Neural cell (in vitro differentiated cells): ENCODE data around the gene COQ8B. TPM values are rescaled to one million over a fixed set of nuclear protein-coding genes. Genes with fewer than 3 reads are reported as not detected.

Experiments
- H2AFZ ChIP-seq: fragments of 200-600, 300-800 bp; sonication (generic), shearing (Covaris generic); 2 replicates; pipeline ENCODE4 v1.6.0; 2014; ENCODE audit warnings: low read depth, mild to moderate bottlenecking, antibody characterized with exemption, low read length, moderate library complexity
- H3F3A ChIP-seq: fragments of 200-600 bp; shearing (Covaris generic); 2 replicates; pipeline ENCODE4 v1.6.1; 2016; ENCODE audit warnings: mild to moderate bottlenecking, moderate library complexity, mixed read lengths, antibody characterized with exemption, low read length; ENCODE audit not compliant: insufficient read depth, poor library complexity, severe bottlenecking
- H3K27ac ChIP-seq: fragments of 200-600, 300-800 bp; sonication (generic), shearing (Covaris generic); 2 replicates; pipeline ENCODE4 v1.5.1; 2014; ENCODE audit warnings: mild to moderate bottlenecking, low read length, moderate library complexity
- H3K27me3 ChIP-seq: fragments of 300-800, 200-600 bp; sonication (generic), shearing (Covaris generic); 2 replicates; pipeline ENCODE4 v1.6.0; 2014; ENCODE audit warnings: mild to moderate bottlenecking, low read depth, low read length, moderate library complexity; ENCODE audit not compliant: insufficient read depth
- H3K36me3 ChIP-seq: fragments of 300-800, 200-600 bp; sonication (generic), shearing (Covaris generic); 2 replicates; pipeline ENCODE4 v1.5.1; 2014; ENCODE audit warnings: mild to moderate bottlenecking, antibody characterized with exemption, low read length, moderate library complexity; ENCODE audit not compliant: insufficient read depth
- H3K4me2 ChIP-seq: fragments of 300-800, 200-600 bp; sonication (generic), shearing (Covaris generic); 2 replicates; pipeline ENCODE4 v1.6.0; 2014; ENCODE audit warnings: mild to moderate bottlenecking, low read length
- H3K4me3 ChIP-seq: fragments of 300-800, 200-600 bp; sonication (generic), shearing (Covaris generic); 2 replicates; pipeline ENCODE4 v1.5.1; 2014; ENCODE audit warnings: mild to moderate bottlenecking, low read length, moderate library complexity
- H3K79me2 ChIP-seq: fragments of 200-600 bp; shearing (Covaris generic); replicated peaks from 2 replicates; pipeline ENCODE4 v1.6.0; 2014; ENCODE audit warnings: mild to moderate bottlenecking, low read length, moderate library complexity; ENCODE audit not compliant: insufficient read depth
- H3K9ac ChIP-seq: fragments of 300-800, 200-600 bp; sonication (generic), shearing (Covaris generic); 2 replicates; pipeline ENCODE4 v1.6.1; 2016; ENCODE audit warnings: mild to moderate bottlenecking, low read length, mixed read lengths
- H3K9me2 ChIP-seq: fragments of 200-600 bp; shearing (Covaris generic); 2 replicates; pipeline ENCODE4 v1.6.1; 2016; ENCODE audit warnings: mild to moderate bottlenecking, low read length, mixed read lengths; ENCODE audit not compliant: insufficient read depth
- H3K9me3 ChIP-seq: fragments of 200-600, 300-800 bp; sonication (generic), shearing (Covaris generic); 2 replicates; pipeline ENCODE4 v1.6.1; 2016; ENCODE audit warnings: mild to moderate bottlenecking, mixed run types, low read length, moderate library complexity, mixed read lengths
- H4K20me1 ChIP-seq: fragments of 200-600 bp; shearing (Covaris generic); 2 replicates; pipeline ENCODE4 v1.6.1; 2016; ENCODE audit warnings: mild to moderate bottlenecking, mixed run types; ENCODE audit not compliant: insufficient read depth
- EP300 ChIP-seq: fragments of 450-650 bp; conservative IDR thresholded peaks from 2 replicates; pipeline ENCODE4 v1.6.1; 2014; ENCODE audit warnings: antibody characterized with exemption, mild to moderate bottlenecking, moderate library complexity; ENCODE audit not compliant: poor library complexity, severe bottlenecking
- EZH2 ChIP-seq: fragments of 200-600, 300-800 bp; shearing (Covaris generic), sonication (generic); IDR thresholded peaks from 2 replicates; pipeline ENCODE4 v1.6.1; 2014; ENCODE audit warnings: antibody characterized with exemption, low read length, borderline replicate concordance, mild to moderate bottlenecking; ENCODE audit not compliant: insufficient read depth, poor library complexity, severe bottlenecking
- MXI1 ChIP-seq: fragments of 450-650 bp; conservative IDR thresholded peaks from 2 replicates; pipeline ENCODE4 v1.6.1; 2014; ENCODE audit warnings: antibody characterized with exemption, mild to moderate bottlenecking; ENCODE audit not compliant: poor library complexity, severe bottlenecking
- POLR2AphosphoS5 ChIP-seq: IDR thresholded peaks from 2 replicates; pipeline ENCODE4 v1.6.1; 2012
- RAD21 ChIP-seq: fragments of 450-650 bp; conservative IDR thresholded peaks from 2 replicates; pipeline ENCODE4 v1.6.1; 2014; ENCODE audit warnings: antibody characterized with exemption, mild to moderate bottlenecking, moderate library complexity
- SMC3 ChIP-seq: fragments of 450-650 bp; conservative IDR thresholded peaks from 2 replicates; pipeline ENCODE4 v1.6.1; 2014; ENCODE audit warnings: antibody characterized with exemption, mild to moderate bottlenecking, moderate library complexity; ENCODE audit not compliant: poor library complexity
- TAF1 ChIP-seq: IDR thresholded peaks from 2 replicates; pipeline ENCODE4 v1.6.1; 2012; ENCODE audit warnings: low read depth
- polyA plus RNA-seq: library from polyadenylated mRNA; depleted of rRNA; stranded (reverse); fragments of >200 nt; gene quantifications from 2 replicates; pipeline ENCODE4 v1.2.3, GENCODE V29; 2014
- TF ChIP-seq, protein P1 (sequence below): fragments of 450-650 bp; IDR thresholded peaks from 2 replicates; pipeline ENCODE4 v1.5.1; 2014; ENCODE audit warnings: antibody characterized with exemption, mild to moderate bottlenecking, moderate library complexity; ENCODE audit not compliant: poor library complexity, severe bottlenecking
- TF ChIP-seq, protein P2 (sequence below): IDR thresholded peaks from 2 replicates; pipeline ENCODE4 v1.6.1; 2012; ENCODE audit warnings: borderline replicate concordance

COQ8B gene
- polyA plus RNA-seq, 1 donor from 2014 or later, result 83.2 TPM

- H3F3A ChIP-seq, result peaks cover 4% of the 10 kb centered on the region
- H3K27me3 ChIP-seq, result no peaks in the 10 kb centered on the region
- peaks cover 32% of the 10 kb centered on the region for H3K79me2 ChIP-seq
- peak overlapping the region; percentile 97 for H3K4me3 ChIP-seq
- peak overlapping the region; percentile 84 for H3K9ac ChIP-seq
- TF ChIP-seq SMC3 (no peak), TAF1 (peak; percentile 0), EP300 (no peak), POLR2AphosphoS5 (no peak)
- TF ChIP-seq, protein P1, sequence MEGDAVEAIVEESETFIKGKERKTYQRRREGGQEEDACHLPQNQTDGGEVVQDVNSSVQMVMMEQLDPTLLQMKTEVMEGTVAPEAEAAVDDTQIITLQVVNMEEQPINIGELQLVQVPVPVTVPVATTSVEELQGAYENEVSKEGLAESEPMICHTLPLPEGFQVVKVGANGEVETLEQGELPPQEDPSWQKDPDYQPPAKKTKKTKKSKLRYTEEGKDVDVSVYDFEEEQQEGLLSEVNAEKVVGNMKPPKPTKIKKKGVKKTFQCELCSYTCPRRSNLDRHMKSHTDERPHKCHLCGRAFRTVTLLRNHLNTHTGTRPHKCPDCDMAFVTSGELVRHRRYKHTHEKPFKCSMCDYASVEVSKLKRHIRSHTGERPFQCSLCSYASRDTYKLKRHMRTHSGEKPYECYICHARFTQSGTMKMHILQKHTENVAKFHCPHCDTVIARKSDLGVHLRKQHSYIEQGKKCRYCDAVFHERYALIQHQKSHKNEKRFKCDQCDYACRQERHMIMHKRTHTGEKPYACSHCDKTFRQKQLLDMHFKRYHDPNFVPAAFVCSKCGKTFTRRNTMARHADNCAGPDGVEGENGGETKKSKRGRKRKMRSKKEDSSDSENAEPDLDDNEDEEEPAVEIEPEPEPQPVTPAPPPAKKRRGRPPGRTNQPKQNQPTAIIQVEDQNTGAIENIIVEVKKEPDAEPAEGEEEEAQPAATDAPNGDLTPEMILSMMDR, result no peak
- peak overlapping the region; percentile 96 for H3K27ac ChIP-seq
- H3K36me3 ChIP-seq, result no peaks in the 10 kb centered on the region
- H4K20me1 ChIP-seq, result no peaks in the 10 kb centered on the region
- H3K9me3 ChIP-seq, result no peaks in the 10 kb centered on the region
- H3K9me2 ChIP-seq, result no peaks in the 10 kb centered on the region
- H2AFZ ChIP-seq, result peak overlapping the region; percentile 37
- peak overlapping the region; percentile 100 for H3K4me2 ChIP-seq
These were observed 630 bp downstream of the COQ8B start for GRCh38 chr19:40716031-40716481.

DNA sequence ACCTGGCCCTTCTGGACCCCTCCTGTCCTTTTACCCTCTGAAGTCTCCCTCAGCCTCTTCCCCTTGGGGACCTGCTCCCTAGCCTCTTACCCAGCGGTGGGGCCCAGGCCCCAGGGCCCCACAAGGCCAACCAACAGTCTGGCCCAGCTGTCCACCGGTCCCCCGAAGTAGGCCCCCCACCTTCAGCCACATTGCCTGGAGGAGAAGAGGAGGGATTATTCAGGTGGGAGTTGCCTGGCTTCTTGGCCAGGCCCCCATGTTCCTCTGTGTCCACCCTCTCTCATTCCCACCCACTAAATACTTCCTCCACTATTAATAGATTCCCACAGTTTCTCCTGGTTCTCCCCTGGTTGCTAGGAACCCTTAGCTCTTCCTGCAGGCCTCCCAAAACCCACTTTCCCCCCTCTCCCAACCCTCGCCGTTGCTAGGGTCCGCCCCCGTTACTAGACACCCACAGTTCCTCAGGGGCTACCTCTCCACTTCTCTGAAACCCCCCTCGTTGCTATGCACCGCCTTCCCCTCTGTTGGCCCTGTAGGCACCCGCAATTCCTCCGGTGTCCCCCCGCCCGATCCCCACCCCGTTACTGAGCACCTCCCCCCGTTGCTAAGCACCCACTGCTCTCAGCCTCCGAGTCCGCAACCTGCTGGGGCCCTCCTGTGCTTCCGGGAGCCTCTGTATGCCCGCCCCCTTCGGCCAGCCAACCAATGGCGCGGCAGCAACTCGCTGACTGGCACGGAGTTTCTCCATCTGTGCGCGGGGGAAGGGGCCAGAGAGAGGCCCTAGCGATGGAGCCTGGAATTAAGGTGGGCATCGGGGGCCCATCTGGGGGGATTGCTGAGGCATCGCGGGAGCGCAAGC lies 2.0 kb downstream of the COQ8B start:
- peak overlapping the region; percentile 97 for H3K4me3 ChIP-seq
- peak overlapping the region; percentile 100 for H3K4me2 ChIP-seq
- peak overlapping the region; percentile 96 for H3K27ac ChIP-seq
- no peaks in the 10 kb centered on the region for H4K20me1 ChIP-seq
- no peaks in the 10 kb centered on the region for H3K27me3 ChIP-seq
- H3K36me3 ChIP-seq, result no peaks in the 10 kb centered on the region
- H3F3A ChIP-seq, result peaks cover 4% of the 10 kb centered on the region
- no peaks in the 10 kb centered on the region for H3K9me2 ChIP-seq
- peak overlapping the region; percentile 84 for H3K9ac ChIP-seq
- peaks cover 29% of the 10 kb centered on the region for H3K79me2 ChIP-seq
- H3K9me3 ChIP-seq, result no peaks in the 10 kb centered on the region
- TF ChIP-seq POLR2AphosphoS5 (peak; percentile 79), RAD21 (no peak)
- TF ChIP-seq, protein P1, result peak; percentile 48
- peak overlapping the region; percentile 75 for H2AFZ ChIP-seq

GRCh38 chr19:40713939-40714338 lies 2.7 kb downstream of the COQ8B start:
- no peaks in the 10 kb centered on the region for H4K20me1 ChIP-seq
- no peaks in the 10 kb centered on the region for H3K36me3 ChIP-seq
- H3K4me3 ChIP-seq, result peak overlapping the region; percentile 97
- peaks cover 4% of the 10 kb centered on the region for H3F3A ChIP-seq
- H2AFZ ChIP-seq, result no peak overlapping the region
- TF ChIP-seq EP300, result no peak
- no peak for TF ChIP-seq MXI1
- TF ChIP-seq, protein P2, sequence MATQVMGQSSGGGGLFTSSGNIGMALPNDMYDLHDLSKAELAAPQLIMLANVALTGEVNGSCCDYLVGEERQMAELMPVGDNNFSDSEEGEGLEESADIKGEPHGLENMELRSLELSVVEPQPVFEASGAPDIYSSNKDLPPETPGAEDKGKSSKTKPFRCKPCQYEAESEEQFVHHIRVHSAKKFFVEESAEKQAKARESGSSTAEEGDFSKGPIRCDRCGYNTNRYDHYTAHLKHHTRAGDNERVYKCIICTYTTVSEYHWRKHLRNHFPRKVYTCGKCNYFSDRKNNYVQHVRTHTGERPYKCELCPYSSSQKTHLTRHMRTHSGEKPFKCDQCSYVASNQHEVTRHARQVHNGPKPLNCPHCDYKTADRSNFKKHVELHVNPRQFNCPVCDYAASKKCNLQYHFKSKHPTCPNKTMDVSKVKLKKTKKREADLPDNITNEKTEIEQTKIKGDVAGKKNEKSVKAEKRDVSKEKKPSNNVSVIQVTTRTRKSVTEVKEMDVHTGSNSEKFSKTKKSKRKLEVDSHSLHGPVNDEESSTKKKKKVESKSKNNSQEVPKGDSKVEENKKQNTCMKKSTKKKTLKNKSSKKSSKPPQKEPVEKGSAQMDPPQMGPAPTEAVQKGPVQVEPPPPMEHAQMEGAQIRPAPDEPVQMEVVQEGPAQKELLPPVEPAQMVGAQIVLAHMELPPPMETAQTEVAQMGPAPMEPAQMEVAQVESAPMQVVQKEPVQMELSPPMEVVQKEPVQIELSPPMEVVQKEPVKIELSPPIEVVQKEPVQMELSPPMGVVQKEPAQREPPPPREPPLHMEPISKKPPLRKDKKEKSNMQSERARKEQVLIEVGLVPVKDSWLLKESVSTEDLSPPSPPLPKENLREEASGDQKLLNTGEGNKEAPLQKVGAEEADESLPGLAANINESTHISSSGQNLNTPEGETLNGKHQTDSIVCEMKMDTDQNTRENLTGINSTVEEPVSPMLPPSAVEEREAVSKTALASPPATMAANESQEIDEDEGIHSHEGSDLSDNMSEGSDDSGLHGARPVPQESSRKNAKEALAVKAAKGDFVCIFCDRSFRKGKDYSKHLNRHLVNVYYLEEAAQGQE, result no peak
- no peak for TF ChIP-seq SMC3
- TF ChIP-seq TAF1, result no peak
- no peak for TF ChIP-seq POLR2AphosphoS5
- TF ChIP-seq, protein P1, result no peak
- TF ChIP-seq EZH2, result no peak
- no peak for TF ChIP-seq RAD21
- peak overlapping the region; percentile 84 for H3K9ac ChIP-seq
- no peaks in the 10 kb centered on the region for H3K9me2 ChIP-seq
- H3K79me2 ChIP-seq, result peaks cover 21% of the 10 kb centered on the region
- H3K27me3 ChIP-seq, result no peaks in the 10 kb centered on the region
- no peaks in the 10 kb centered on the region for H3K9me3 ChIP-seq
- peak overlapping the region; percentile 96 for H3K27ac ChIP-seq
- peak overlapping the region; percentile 72 for H3K4me2 ChIP-seq
